Activated naive CD4-positive, alpha-beta T cell (primary cell): Measurements from ENCODE around the gene MBTPS2.
"Not testable (repeated sequence)": the region's sequence is repeated elsewhere in the genome, so short reads cannot be mapped to it uniquely, and the experiment has no call there.

Source experiments
- DNase-seq, 4 experiments: peaks; one replicate each; lab custom pipeline; 2025; lab: John Stamatoyannopoulos, UW

The MBTPS2 gene

DNA sequence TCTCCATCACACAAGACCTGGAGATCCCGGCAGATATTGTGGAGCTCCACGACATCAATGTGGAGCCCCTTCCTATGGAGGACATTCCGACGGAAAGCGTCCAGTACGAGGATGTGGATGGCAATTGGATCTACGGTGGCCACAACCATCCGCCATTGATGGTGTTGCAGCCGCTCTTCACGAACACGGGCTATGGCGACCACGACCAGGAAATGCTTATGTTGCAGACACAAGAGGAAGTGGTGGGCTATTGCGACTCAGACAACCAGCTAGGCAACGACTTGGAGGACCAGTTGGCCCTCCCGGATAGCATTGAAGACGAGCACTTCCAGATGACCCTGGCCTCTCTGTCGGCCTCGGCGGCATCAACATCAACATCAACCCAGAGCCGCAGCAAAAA lies 17.1 kb downstream of the MBTPS2 start:
- DNase-seq = no peak

DNA sequence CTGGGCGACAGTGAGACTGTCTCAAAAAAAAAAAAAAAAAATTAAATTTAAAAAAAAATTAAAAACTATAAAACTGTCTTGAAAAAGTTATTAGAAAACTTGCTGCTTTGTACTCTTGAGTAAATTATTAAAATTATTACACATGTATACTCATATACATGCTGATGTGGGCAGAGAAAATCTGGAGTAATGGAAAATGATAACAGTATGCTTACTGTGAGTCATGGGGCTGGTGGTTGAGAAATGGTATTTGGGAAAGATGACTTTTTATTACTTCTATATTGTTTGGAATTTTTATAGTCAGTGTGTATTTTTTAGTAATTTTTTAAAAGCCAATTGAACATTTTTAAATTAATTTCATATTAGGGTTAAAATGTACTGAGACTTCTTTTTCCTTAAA lies 23.8 kb downstream of the MBTPS2 start:
- DNase-seq = no peak

DNA sequence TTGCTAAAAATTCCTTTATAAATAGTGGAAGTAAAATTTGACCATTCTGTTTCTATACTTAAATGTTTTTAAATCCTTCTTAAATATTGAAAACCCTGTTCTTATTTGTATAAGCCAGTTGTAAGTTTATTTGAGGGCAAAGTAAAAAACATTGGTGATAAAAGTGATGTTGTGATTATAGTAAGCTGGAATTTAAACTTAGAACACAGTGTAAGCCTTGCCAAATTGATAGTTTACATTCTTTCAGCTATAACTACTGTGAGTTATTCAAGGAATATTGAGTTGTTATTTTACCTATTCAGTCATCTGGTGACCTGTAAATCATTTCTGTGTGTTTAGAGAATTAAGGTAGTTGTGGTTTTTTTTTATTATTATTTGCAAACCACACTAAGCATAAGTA lies 26.0 kb downstream of the MBTPS2 start:
- no peak for DNase-seq

DNA sequence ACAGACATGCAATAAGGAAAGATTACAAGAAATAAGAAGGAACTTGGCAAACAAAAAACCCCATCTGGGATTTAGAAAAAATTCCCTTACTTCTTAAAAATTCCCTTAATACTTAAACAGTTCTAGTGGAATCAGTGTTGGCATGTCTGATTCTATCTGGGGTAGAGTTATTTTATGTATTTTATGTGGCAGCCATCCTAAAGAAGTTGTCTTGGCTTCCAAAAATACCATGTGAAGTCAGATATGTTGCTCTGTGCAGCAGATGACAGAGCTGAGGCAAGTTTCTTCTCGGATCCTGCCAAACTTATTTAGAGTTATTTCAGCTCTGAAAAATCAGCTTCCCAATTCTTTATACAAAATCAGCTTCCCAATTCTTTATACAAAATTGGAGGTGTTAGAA lies 31.1 kb downstream of the MBTPS2 start:
- no peak for DNase-seq

DNA sequence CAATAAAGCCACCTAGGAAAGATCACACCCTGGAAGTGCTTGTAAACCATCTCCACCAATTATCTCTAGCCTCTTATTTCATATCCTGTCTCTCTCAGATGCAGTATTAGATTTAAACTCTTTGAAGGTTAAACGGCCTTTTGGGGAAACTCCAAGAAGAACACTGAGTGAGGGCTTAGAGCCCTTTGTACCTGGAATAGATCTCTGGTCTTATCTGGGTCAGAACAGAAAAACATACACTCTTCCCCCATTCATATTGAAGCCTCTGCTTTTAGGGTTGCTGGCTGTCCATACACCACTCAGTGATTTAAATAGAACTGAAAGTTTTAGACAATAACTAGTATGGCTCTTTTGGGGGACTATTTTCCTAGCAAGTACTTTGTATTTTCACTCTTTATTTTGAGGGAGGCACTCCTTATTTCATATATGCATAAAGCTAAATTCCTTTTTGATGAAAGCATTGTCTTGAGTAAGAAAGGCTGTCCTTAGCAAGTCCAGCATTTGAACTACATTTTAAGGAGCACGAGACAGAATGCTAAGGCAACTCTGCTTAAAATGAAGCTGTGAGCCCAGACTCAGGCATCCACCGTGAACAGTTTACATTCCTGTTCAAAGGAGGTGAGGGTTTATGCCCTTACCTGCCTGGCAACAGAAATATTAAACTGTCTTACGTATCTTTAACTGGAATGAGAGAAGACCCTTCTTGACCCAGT lies 33.8 kb downstream of the MBTPS2 start:
- DNase-seq = no peak

DNA sequence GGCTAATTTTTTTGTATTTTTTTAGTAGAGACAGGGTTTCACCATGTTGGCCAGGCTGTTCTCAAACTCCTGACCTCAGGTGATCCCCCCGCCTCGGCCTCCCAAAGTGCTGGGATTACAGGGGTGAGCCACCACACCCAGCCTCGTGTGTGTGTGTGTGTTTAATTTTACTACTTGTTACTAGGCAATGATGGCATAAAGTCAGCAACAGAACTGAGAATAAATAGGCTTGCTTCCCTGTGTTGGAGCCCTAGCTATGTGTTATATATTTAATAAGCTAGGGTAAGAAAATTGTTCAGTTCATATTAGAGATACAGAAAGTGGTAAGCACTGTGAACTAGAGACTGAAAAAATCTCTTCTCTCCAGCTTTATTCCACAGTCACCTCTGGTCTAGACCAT lies 34.8 kb downstream of the MBTPS2 start:
- not testable (repeated sequence) for DNase-seq

DNA sequence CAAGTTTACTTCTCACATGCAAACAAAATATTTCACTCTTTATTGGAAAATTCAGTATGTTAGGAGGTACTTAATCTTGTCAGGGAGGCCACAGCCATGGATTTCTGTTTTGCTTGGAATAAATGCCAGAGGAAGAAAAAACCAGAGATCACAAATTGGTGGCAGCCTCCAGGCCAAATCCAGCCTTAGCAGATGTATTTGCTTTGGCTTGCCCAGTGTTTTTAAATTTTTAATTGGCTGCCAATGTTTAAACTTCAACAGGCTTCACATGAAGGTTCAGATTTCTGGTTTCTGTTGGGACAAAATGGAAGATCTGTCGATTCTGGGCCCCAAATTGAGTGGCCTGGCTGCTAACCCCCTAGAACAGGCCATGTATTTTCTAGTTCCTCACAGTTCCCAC lies 35.6 kb downstream of the MBTPS2 start:
- no peak for DNase-seq

DNA sequence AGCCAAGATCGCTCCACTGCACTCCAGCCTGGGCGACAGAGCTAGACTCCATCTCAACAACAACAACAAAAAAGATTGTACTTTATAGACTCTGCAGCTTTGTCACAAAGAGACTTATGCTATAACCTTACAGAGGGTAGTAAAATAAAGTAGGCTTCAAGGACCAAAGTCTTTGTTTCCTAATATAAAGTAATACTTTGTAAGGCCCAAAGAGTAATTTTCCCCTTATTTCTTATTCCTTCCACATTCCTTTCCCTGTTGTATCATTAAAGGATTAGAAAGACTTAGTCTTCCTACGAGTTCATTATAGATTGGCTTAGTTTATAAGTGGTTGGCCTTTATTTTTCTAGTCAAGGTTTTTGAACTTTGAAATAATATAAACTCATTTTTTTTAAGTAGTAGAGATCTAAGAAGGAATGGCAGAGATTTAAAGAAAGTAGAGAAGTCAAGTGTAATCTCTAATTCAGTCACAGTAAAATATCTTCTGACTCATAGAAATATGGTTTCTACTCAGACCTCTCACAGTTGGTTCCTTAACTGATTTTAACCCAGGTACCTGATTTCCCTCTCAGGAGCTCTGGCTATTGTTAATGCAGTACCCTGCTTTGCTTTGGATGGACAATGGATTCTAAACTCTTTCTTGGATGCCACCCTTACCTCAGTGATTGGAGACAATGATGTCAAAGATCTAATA lies 42.6 kb downstream of the MBTPS2 start:
- DNase-seq = no peak

DNA sequence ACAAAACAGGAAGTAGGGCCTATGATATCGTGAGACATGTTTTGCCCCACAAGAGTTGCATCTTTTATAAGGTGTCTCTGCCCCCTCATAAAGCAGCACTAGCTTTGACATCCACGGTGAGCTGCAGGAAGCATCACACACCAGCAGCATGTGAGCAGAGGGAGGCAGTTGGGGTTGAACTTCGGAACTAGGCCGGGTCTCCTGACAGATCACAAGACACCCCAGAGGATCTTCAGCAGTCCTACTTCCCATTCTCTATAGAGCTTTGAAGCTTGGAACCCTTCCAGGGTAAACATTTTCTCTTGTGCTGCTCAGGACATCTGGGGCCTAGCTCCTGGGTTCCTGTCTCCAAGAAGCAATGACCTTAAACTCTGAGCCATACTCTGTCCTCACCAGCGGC lies 43.8 kb downstream of the MBTPS2 start:
- no peak for DNase-seq

DNA sequence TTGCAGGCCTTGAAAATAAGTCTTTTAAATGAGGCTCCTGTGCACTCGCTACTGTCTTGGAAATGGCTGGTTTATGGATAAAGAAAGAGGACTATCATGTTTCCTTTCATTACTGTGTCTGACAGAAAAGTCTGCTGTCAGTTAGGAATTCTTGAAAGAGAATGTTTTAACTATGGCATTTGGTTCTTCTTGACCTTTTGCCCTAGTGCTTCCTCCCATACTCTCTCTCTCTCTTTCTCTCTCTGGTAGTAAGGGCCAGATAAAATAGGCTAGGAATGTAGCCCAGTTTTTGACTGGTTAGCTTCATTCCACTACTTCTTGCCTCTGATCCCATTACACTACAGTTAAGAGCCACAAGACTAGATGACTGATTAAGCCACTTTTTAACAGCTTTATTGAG lies 46.2 kb downstream of the MBTPS2 start:
- no peak for DNase-seq

DNA sequence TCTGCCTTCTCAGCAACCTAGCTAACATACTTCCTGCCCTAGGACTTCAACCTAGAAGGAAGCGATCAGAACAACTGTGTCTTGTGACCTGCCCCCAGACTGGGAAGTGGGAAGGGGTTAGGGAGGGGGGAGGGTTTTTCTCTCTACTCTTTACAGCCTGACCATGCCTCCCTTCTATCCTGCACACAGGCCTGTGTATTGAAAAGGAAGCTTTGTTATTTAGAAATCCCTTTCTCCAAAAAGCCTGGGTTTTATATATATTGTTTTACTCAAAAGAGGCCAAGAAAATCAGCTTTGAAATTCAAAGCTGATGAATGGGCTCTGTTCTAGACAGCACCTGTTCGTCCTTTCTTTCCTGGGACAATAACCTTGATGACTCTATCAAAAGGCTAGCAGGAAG lies 65.9 kb downstream of the MBTPS2 start:
- no peak for DNase-seq

DNA sequence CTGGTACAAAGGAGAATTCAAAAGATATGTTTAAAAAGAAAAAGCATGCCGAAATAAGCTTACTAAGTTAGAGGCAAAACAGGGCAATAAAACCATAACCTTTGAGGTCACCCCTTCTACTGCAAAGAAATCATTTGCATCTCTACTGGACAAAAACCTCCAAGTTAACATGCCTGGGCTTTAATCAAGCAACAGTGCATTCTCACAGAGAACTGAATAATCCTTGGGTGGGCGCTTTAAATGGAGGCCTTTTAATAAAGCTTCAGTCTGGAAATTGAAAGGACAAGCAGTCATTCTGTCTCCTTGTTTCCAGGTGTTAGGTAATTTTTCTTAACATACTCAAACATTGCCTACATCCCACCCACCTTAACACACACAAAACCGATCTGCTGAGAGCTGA lies 66.5 kb downstream of the MBTPS2 start:
- no peak for DNase-seq

DNA sequence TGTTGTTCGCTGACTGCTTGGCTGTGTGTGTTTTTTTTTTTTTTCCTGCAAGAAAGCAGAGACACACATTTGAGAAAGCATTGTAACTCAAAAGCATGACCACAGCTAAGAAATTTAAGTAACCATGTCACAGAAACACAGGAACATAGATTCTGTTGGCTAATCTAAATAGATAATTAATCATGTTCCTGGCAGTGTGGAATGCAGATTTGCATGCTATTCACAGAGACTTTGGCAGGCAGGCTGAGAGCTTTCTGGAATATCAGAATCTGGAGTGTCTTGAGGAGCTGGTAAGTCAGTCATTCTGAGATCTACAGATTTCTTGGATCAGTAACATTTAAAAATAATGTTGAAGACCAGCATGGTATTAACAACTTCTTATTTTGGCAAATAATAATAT lies 67.8 kb downstream of the MBTPS2 start:
- DNase-seq = no peak

DNA sequence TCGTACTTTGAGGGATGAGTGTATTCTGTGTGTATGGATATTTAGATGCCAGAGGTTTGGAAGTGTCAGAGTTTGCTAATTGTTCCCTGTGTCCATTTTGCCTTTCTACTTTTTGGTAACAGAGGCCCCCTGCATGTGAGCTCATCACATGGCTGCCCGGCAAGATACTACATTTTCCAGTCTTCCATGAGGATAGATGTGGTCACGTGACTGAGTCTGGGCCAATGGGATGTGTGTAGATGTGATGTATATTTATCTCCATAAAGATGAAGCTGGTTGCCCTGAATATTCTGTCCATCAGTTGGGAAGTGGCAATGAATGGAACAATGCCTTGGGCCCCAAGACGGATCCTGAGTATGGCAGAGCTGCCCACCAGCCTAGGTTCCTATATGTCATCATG lies 72.1 kb downstream of the MBTPS2 start:
- DNase-seq = no peak

DNA sequence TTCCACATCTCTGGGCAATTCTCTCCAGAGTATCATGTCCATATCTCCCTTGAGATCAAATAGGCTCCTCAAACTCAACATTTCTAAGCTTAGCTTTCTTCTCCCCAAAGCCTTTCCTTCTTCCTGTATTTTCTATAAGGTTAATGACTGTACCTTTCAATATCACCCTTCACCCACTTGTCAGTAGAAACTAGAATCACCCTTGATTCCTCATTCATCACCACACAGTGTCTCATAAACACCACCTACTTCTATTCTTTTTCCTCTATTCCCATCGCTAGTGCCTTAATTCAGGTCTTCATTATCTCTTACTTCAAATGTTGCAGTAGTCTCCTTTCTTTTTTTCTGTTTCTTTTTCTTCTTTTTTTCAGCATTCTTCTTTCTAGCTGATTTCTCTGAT lies 72.8 kb downstream of the MBTPS2 start:
- no peak for DNase-seq

DNA sequence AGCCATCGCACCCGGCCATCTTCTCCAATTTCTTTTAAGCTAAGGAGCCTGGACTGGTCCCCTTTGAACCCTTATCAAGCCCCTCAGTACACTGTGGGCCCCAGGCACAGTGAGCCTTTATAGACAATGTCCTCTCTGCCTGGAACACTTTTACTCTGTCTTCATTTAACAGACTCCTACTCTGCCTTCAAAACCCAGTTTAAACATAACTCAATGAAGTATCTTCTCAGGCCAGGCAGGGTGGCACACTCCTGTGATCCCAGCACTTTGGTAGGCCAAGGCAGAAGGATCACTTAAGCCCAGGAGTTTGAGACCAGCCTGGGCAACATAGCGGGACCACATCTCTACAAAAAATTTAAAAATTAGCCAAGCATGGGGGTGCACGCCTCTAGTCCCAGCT lies 73.6 kb downstream of the MBTPS2 start:
- no peak for DNase-seq

DNA sequence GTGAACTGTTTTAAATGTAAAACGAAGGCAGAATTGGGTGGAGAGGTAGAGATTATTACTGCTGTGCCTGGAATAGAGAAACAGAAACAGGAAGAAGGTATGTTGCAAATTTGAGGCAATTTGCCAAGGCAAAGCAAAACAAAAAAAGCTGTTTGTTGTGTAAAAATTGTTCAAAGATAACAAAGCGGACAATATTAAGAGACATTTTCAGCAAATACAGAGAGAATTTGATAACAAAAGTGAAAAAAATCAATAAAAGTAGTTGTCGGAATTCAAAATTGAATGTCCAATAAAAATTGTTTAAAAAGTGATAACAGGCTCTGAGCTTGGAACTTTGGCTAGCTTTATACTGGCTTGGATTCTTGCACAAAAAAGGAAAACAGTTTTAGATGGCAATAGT lies 86.7 kb downstream of the MBTPS2 start:
- no peak for DNase-seq

DNA sequence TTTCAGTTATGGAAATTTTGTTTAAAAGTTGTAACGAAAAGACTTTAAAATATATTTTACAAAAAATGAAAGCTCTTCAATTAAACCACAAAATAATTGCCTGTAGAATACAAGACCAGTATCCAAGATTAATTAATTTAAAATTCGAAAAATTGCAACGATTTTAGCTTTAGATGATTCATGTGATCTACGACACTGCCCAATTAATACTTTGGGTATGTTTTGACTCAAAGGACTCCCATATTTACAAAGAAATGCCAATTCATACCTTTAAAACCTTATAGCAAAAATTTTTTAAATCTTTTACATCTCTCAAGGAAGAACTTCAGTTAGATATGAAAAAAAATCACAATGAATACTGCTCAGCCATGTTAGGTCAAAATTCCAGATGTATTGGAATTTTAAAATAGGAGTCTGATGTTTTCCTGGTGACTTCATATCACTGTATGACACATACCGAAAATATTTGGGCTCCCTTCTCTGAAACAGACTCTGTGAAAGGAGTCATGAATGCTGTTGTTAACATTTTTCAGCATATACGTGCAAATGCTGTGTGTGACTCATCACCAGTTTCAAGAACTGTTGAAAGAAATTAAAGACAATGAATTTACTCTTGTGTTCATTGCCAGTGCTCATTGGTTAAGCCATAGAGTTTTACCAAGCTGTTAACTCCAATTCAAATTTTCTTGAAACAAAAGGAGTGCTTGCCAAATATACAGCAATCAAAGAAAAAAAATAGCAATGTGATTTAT lies 87.3 kb downstream of the MBTPS2 start:
- DNase-seq = no peak

DNA sequence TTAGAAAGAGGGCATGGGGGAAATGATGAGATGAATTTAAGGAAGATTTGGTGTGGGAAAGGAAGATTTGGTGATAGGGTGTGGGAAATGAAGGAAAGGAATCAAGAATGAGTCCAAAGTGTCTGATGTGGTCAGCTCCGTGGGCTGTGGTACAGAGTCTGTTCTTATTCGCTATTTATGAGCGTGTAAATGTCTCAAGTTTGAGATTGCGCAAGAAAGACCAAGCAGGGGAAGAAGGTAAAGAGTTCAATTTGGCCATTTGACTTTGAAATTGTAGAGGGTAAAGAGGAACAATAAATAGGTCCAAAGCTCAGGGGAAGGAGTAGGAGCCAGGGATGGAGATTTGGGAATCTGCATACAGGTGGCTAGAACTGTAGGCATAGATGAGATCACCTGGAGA lies 89.8 kb downstream of the MBTPS2 start:
- no peak for DNase-seq

DNA sequence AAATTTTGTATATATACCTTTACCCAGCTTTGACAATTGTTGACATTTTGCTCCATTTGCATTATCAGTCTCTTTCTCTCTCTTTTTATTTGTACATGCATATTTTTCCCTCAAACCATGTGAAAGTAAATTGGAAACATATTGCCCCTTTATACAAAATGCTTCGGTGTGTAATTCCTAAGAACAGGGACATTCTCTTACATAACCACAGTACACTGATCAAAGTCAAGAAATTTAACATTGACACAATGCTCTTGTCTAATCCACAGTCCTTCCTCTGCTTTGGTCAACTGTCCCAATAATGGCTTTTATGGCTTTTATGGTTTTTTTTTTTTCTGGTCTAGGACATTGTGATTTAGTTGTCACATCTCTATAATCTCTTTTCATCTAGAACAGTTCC lies 91.6 kb downstream of the MBTPS2 start:
- no peak for DNase-seq

DNA sequence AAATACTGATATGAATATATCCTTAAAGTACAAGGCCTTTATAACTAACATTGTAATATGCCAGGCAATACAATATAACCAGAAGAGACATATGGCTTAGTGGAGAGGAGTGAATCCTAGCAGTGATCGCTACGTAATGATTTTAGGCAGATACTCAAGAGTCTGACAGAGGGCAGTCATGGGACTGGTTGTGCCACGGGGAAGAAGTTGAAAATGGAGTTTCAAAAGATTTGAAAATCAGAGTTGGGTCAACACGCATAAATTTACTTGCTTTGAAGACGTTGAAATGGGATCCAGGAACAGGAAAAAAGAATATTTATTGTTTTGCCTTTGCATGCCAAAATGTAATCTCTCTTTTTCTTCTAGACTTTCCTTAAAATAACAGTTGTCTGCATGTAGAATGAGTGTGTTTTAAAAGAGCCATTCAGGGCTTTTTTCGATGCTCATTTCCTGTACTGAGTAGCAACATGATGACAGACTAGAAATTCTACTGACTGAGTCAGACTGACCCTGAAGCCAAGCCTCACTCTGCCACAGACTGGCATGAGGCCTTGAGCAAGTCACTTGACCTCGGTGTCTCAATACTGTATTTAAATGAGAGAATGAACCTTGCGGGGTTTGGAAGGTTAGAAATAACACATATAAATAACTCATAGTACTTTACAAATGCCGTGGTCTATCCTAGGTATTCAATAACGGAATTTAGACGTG lies 93.0 kb downstream of the MBTPS2 start:
- DNase-seq = no peak

DNA sequence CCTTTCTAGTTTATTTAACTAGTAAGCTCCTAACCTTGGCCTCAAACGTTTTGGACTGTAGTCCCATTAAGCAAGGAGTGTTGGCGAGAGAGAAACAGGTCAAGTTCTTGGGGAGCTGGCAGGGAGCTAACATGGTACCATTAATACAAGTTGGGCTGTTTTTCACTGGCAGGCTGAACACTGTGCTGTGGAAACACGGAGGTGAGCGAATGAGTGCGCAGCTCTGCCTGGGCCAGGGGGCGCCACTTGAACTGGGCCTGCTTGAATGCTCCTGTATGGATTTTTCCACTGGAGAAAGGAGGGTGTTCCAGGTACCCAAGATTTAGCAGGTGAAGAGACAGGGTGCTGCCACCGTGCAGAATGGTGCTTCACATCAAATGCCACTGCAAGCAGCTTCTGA lies 93.7 kb downstream of the MBTPS2 start:
- no peak for DNase-seq

DNA sequence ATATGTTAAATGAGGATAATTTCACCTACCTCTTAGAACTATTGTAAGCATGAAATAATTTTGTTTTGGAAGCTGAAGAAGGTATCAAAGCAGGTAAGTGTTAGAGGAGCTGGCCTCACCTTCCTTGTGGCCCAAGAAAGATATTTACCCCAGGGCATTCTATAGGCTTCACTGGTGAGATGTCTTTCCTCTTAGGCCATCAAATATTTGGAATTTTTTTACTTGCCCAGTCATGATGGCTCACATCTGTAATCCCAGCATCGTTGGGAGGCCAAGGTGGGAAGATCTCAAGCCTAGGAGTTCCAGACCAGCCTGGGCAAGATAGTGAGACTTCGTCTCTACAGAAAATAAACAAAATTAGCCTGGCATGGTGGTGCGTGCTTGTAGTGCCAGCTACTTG lies 95.0 kb downstream of the MBTPS2 start:
- DNase-seq = no peak
